ENCODE results near the gene PSME3IP1.

The PSME3IP1 gene

DNA sequence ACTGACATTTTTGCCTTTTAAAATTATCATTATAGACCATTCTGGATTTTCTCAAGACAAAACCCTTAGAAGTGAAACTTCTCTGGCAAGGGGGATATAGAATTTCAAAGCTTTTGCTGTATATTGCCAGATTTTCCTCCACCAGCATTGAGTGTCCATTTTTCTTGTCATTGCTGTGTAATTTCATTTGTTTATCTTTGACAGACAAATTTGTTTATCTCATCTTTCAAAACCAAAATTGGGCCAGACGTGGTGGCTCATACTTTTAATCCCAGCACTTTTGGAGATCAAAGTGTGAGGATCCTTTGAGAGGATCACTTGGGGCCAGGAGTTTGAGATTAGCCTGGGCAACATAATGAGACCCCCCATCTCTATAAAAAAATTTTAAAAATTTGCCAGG is 43.2 kb upstream of the PSME3IP1 start:
- no peak overlapping the region for H3K4me3 ChIP-seq (ENCODE audit: low read depth, low read length)
- TF ChIP-seq, protein P1, sequence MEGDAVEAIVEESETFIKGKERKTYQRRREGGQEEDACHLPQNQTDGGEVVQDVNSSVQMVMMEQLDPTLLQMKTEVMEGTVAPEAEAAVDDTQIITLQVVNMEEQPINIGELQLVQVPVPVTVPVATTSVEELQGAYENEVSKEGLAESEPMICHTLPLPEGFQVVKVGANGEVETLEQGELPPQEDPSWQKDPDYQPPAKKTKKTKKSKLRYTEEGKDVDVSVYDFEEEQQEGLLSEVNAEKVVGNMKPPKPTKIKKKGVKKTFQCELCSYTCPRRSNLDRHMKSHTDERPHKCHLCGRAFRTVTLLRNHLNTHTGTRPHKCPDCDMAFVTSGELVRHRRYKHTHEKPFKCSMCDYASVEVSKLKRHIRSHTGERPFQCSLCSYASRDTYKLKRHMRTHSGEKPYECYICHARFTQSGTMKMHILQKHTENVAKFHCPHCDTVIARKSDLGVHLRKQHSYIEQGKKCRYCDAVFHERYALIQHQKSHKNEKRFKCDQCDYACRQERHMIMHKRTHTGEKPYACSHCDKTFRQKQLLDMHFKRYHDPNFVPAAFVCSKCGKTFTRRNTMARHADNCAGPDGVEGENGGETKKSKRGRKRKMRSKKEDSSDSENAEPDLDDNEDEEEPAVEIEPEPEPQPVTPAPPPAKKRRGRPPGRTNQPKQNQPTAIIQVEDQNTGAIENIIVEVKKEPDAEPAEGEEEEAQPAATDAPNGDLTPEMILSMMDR (conservative IDR thresholded peaks at IDR 0.05; ENCODE audit: low read depth, low read length), result no peak
- DNase-seq (ENCODE audit: low read depth), result no peak

DNA sequence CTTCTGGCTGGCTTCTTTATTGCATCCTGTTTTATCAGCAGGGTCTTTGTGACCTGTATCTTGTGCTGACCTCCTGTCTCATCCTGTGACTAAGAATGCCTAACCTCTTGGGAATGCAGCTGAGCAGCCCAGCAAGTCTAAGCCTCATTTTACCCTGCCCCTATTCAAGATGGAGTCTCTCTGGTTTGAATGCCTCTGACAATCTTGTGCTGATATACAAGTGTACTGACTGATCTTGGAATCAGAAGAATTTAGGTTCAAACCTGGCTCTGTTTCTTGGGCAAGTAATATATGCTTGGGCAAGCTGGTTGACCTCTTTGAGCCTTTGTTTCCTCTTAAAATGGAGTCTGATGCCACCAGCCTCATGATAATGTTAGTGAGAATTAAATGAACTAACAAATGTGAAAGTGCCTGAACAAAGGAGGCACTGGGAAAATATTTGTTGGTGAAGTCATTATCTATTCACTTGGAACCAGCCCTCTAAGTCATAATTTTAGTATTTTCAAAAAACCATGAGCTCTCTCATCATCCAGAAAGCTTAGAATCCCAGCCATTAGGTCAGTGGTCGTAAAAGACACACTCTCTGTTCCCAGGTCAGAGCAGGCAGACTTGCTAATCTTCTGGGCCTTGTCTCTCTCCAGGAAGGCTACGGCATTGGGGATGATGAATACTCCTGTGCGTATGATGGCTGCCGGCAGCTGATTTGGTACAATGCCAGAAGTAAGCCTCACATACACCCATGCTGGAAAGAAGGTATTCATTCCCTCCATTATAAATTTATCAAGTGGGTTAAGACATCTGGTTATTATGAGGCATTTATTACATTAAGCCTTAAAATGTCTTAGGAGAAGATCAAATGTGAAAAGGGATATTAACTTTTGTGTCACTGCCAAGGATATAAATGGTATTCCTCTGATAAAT is 41.1 kb upstream of the PSME3IP1 start:
- TF ChIP-seq, protein P1 (conservative IDR thresholded peaks at IDR 0.05; ENCODE audit: low read depth, low read length), result no peak
- no peak for DNase-seq (ENCODE audit: low read depth)
- H3K4me3 ChIP-seq (ENCODE audit: low read depth, low read length), result no peak overlapping the region

DNA sequence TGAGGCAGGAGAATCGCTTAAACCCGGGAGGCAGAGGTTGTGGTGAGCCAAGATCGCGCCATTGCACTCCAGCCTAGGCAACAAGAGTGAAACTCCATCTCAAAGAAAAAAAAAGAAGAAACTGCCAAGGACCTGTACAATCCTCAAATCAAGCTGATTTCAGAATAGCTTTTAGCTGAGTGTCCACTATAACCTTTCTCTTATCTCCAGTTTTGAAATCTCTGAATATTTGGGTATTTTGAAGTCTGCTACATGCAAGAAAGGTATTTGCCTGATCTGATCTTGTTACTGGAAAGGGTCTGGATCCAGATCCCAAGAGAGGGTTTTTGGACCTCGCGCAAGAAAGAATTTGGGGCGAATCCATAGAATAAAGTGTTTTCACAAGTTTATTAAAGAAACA is 40.1 kb upstream of the PSME3IP1 start:
- DNase-seq (ENCODE audit: low read depth), result no peak
- TF ChIP-seq, protein P1 (conservative IDR thresholded peaks at IDR 0.05; ENCODE audit: low read depth, low read length), result no peak
- no peak overlapping the region for H3K4me3 ChIP-seq (ENCODE audit: low read depth, low read length)

DNA sequence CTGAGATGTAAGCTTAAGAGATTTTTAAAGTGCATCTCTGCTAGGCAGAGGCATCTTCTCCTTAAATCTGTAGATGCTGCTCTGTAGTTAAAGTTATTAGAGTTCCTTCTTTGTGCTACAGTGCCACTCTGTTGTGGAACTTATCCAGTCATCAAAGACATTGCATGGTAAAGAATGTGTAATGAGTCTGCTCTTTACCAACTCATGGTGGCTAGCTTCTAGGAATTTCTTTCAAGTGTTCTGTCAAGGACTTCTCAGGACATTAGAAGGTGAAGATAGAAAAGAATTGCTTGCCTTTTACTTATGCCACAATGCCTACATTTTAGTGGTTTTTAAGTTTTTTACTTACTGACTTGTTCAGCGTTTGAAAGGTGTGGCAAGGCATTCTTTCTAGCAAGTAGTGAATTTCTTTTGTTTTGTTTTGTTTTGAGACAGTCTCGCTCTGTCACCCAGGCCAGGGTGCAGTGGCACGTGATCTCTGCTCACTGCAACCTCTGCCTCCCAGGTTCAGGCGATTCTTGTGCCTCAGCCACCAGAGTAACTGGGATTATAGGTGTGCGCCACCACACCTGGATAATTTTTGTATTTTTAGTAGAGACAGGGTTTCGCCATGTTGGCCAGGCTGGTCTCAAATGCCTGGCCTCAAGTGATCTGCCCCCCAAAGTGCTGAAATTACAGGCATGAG is 39.0 kb upstream of the PSME3IP1 start:
- H3K4me3 ChIP-seq (ENCODE audit: low read depth, low read length), result no peak overlapping the region
- DNase-seq (ENCODE audit: low read depth), result no peak
- TF ChIP-seq, protein P1 (conservative IDR thresholded peaks at IDR 0.05; ENCODE audit: low read depth, low read length), result no peak

DNA sequence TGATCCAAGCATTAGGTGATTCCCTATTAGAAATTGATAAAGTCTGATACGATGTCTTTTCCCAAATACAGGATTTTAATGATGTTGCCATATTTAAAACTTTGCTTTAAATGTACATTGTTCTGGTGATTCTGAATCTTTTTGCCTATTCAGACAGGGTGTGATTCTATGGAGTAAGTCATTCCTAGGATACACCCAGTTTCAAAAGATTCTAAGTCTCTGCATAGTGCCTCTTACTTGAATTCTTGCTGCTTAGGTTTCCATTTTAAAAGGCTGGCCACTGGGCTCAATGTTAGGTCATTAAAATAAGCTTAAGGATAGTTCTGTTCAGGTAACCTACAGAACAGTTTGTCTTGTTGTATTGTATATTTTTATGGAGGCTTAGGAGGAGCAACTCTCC is 37.2 kb upstream of the PSME3IP1 start:
- H3K4me3 ChIP-seq (ENCODE audit: low read depth, low read length), result no peak overlapping the region
- no peak for DNase-seq (ENCODE audit: low read depth)
- TF ChIP-seq, protein P1 (conservative IDR thresholded peaks at IDR 0.05; ENCODE audit: low read depth, low read length), result no peak

DNA sequence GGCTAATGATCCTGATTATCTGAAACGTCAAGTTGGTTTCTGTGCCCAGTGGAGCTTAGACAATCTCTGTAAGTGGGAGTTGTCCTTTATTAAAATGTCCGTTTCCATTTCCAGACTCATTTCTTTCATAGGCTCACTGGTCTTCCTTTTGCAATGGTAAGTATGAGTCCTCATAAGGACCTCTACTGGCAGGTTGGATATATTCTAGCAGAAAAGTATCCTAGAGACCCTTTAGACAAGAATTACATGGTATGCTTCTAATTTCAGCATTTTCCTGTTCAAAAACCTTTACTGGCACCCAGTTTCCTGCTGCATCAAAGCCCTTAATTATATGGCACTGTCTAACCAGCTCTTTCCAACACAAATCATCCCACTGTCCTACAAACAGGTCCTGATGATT is 31.1 kb upstream of the PSME3IP1 start:
- H3K4me3 ChIP-seq (ENCODE audit: low read depth, low read length), result no peak overlapping the region
- no peak for DNase-seq (ENCODE audit: low read depth)
- TF ChIP-seq, protein P1 (conservative IDR thresholded peaks at IDR 0.05; ENCODE audit: low read depth, low read length), result no peak

Measured in choroid plexus epithelial cell (primary cell).